Endothelial cell of hepatic sinusoid (primary cell): ENCODE data around the gene TNFRSF12A.

Experiments used
- in situ Hi-C: cut with HindIII; loops from 2 replicates; pipeline ENCODE4 v1.10.0; 2017; ENCODE audit warnings: low sequenced_read_pairs

TNFRSF12A gene

DNA sequence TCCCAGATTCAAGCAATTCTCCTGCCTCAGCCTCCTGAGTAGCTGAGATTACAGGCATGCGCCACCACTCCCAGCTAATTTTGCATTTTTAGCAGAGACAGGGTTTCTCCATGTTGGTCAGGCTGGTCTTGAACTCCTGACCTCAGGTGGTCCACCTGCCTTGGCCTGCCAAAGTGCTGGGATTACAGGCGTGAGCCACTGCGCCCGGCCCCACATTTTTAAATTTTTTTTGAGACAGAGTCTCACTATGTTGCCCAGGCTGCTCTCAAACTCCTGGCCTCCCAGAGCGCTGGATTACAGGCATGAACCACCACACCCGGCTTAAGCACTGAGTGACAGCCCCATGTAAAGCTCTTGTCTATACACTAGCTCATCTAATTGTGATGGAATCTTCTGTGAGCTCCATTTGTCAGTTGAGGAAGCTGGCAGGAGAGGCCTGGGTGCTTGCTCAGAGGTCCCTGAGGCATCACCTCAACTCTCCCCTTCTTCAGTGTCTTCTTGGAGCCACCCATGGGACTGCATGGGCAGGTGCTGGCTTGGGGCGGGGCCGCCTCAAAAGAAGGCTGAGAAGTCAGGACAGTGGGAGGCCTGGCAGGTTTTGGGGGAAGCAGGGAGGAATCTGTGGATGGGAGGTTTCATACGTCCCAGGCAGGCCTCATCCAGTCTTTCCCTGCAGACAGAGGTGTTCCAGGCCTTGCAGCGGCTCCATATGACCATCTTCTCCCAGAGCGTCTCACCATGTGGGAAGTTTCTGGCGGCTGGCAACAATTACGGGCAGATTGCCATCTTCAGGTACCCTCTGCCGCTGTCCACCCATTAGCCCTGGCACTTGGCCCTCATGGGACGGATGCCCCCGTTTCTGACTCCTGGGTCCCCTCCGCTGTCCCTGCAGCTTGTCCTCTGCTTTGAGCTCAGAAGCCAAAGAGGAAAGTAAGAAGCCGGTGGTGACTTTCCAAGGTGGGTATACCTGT lies 5.1 kb downstream of the TNFRSF12A start:
- in situ Hi-C loops = no loop called here

DNA sequence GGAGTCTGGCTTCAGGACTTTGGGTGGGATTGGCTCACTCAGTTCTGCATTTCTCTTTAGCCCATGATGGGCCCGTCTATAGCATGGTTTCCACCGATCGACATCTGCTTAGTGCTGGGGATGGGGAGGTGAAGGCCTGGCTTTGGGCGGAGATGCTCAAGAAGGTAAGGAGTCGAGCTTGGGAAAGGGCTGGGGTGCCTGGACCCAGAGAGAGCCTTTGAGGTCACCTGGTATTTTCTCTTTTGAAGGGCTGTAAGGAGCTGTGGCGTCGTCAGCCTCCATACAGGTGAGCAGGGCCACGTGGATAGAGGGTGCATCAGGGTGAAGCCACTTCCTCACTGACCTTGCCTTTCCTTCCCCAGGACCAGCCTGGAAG lies 5.8 kb downstream of the TNFRSF12A start:
- in situ Hi-C loops = no loop called here

DNA sequence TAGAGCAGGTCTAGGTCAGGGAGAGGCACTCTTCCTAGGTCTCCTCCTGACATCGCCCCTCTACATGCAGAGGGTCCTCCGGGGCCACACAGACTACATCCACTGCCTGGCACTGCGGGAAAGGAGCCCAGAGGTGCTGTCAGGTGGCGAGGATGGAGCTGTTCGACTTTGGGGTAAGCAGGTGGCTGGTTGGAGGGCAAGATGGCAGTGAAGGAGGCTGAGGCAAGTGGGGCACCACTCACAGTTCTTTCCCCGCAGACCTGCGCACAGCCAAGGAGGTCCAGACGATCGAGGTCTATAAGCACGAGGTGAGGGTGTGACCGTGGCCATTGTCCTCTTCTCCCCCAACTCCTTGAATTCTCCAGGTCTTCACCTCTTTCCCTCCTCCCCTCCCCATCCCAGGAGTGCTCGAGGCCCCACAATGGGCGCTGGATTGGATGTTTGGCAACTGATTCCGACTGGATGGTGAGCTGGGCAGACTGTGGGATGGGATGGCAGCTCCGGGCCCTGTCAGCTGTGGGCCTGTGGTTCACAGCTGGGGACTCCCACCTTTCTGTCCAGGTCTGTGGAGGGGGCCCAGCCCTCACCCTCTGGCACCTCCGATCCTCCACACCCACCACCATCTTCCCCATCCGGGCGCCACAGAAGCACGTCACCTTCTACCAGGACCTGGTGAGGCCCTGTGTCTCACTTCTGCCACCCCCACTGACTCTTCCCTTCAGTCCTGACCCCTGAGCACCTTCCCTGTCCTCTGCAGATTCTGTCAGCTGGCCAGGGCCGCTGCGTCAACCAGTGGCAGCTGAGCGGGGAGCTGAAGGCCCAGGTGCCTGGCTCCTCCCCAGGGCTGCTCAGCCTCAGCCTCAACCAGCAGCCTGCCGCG lies 6.7 kb downstream of the TNFRSF12A start:
- in situ Hi-C loops = no loop called here

DNA sequence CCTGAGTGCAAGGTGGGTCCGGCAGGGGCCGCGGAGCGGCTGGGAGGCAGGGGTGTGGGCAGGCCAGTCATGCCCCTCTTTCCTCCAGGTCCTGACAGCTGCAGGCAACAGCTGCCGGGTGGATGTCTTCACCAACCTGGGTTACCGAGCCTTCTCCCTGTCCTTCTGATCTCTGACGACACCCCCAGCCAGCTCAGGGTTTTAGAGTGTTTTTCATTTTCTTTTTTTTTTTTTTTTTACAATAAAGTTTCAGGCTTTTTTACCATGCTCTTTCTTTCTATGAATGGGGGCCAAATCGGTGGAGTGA lies 7.3 kb downstream of the TNFRSF12A start:
- in situ Hi-C loops = no loop called here

DNA sequence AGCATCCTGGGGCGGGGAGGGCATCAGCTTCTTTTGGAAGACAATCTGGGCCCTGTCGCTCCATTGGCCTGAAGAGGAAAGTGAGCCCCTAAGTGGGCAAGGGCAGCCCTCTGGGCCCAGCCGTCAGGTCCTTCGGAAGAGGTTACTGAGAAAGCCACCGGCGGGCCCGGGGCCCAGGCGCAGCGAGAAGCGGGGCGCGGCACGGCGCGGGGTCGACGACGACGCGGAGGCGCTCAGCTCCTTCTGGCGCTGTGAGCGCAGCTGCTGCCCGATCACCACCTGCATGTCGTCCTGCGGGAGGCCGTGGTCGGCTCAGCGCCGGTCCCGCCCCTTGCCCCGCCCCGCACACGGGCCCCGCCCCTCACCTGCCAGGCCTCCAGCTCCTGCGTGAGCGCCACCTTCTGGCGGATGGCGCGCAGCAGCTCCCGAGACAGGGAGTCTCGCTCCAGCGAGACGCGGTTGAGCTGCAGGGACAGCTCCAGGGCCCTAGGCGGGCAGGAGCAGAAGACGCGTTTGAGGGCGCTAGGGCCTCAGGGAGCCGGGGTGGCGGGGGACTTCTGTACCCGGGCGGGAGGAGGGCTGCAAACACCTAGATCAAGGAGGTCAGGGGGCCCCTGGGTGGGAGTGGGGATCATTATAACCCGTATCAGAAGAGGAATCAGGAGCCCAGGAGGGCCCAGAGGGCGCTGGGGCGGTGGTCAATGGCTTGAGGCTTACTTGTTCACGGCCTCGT lies 8.0 kb downstream of the TNFRSF12A start:
- in situ Hi-C loops = no loop called here

DNA sequence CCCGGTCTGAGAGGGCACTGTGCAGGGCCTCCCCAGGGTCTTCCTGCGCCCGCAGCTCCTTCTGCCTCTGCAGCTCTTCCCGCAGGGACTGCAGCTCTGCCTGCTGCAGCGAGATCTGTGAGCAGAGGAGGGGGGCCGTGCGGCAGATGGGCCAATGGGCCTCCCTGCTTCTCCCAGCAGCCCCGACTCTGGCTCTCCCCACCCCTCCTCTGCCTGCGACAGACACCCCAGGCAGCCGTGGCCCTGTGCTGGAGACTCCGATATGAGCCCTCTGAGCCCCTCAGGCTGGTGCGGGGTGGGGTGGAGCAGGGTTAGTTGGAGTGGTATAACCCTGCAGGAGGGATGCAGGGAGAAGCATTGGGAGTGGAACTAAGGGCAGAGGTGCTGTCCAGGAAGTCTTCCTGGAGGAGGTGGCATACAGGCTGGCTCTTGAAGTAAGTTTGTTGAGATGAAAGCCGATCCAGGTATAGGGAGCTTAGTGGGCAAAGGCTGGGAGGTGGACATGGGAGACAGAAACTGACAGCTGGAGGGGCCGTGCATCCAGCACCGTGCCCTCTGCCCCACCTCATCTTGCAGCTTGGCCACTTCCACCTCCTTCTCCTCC lies 8.7 kb downstream of the TNFRSF12A start:
- in situ Hi-C loops = no loop called here

DNA sequence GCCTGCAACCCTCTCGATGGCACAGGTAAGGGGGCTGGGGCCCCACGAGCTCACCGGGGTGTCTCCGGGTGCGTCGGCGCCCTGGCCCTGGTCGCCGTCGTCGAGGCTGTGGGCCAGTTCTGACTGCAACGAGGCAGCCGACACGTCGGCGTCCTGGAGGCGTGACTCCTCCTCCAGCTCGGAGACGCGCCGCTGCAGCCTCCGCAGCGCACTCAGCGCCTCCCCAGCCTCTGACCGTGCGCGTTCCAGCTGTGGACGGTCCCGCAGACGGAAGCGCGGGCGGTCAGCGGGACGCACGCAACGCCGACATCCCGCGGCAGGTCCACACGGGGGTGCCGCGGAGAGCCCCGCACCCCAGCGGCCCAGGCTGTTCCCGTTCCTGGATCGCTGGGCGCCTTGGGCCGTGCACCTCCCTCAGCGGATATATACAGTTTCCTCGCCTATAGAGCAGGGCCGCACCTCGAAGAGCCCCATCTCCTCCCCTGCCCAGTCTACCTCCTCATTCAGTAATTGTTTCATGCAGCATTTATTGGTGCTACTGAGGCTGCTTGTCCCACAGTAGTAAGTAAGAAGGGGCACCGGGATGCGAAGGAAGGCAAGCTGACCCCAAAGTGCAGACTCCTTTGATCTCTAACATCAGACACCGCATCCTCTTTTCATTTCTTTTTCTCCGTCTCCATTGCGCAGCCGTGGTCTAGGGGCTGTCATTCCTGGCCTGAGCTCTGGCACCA lies 9.5 kb downstream of the TNFRSF12A start:
- in situ Hi-C loops = no loop called here

DNA sequence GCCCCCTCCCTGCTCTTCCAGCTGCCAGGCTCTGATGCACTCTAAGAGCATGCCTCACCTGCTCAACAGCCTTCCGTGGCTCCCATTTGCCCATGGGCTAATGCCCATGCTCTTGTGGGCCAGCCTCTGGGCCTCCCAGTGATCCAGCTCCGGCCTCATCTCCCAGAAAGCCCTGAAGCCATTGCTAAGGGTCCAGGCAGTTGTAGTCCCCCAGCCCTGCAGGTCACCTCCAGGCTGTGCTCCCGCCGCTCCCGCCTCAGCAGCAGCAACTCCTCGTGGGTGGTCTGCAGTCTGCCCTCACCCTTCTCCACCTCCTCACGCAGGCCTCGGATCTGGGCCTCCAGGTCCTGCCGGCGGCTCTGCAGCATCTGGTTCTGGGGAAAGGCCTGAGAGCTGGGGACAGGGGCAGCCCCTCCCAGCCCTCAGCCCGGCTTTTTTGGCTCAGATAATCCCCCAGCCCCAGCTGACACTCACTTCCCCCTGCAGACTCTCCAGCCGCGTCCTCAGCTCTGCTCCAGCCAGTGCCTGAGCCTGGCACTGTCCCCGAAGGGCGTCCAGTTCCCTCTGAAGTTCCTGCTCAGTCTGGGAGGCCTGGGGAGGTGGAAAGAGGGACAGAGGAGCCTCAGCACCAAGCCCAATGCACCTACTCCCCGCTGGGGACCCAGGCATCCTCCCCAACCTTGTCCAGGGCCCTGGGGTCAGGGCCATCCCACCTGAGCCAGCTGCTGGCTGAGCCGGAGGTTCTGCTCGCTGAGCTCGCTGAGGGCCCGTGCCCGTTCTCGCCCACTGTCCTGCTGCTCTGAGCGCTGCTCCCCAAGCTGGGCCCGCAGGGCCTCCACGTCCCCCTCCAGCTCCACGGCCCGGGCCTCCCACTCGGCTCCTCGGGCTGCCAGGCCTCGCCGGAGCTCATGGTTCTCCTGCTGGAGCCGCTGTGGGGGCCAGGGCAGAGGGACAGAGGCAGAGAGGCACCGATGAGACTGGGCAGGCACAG lies 10.3 kb downstream of the TNFRSF12A start:
- in situ Hi-C loops = no loop called here

DNA sequence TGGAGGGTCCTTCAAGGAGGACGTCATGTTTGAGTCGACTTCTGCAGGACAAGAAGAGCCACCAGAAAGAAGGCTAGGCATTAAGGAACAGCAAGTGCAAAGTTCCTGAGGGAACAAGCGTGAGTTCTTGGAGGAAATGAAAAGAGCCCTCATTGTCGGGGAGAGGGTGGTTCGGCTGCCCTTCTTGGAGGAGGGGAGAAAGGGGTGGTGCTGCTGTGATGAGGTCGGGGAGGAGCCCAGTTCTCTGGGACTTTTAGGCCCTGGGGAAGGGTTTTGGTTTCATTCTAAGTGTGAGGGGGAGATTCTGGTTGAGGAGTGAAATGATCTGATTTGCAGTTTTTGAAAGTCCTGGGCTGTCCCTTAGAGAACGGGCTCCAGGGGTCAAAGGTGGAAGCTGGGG lies 12.5 kb downstream of the TNFRSF12A start:
- in situ Hi-C loops = no loop called here

DNA sequence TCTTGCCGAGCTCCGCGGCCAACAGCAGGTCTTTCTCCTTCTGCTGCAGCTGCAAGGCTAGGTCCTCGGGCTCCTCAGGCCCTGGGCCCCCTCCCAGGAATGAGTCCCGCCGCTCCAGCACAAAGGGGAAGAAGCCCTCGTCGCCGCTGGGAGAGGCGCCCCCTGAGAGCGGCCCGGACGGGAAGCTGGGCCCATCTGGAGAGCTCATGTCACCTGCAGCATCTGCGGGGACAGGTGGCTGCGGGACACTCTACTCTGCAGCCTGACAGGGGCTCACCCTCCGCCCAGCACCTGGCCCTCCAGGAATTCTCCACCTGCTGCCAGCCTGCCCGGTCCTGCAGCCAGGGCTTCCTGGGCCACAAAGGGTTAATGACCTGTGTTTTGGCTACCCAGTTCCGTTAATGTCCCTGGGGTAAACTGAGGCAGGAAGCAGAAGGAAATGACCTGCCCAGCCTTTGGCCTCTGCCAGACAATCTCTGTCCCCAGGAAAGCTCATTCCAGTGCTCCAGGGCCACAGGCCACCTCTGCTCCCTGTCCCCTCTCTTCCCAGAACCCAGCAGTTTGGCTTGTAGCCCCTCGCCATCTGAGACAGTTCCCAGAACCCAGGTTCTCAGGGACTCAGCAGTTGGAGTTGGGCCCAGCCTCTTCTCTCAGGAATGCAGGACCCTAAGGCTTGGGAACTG lies 15.3 kb downstream of the TNFRSF12A start:
- in situ Hi-C loops = no loop called here

DNA sequence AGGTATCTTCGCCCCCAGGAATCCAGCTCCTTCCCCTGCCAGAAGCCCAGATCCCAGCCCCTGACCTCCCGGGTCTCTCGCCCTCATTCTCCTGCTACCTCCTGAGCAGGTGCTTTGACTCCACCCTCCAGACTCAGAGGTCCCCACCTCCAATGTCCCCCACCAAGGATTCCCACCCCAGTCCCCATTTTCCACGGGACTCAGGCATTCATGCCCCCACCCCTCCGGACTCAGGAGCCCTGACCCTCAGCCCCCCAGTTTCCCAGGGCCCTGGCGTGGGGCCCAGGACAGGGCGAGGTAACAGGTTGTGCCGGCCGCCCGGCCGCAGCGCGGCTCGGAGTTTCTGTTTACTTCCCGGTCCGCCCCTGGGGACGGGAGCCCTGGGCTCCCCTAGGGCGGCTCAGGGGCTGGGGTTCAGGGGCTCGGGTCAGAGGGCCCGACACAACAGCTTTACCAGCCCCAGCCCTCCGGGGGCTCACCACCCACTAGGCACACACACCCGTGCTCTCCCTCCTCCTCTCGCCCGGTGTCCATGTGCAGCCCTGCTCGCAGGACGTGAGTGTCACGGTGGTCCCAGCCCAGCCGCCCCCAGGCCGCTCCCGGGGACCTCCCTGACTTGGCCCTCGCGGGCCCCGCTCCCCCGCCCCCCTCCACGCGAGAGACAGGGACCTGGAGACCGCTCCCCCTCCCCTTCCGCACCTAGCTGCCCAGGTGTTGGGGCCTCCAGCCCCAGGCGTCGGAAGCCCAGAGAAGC lies 16.0 kb downstream of the TNFRSF12A start:
- in situ Hi-C loops = no loop called here

DNA sequence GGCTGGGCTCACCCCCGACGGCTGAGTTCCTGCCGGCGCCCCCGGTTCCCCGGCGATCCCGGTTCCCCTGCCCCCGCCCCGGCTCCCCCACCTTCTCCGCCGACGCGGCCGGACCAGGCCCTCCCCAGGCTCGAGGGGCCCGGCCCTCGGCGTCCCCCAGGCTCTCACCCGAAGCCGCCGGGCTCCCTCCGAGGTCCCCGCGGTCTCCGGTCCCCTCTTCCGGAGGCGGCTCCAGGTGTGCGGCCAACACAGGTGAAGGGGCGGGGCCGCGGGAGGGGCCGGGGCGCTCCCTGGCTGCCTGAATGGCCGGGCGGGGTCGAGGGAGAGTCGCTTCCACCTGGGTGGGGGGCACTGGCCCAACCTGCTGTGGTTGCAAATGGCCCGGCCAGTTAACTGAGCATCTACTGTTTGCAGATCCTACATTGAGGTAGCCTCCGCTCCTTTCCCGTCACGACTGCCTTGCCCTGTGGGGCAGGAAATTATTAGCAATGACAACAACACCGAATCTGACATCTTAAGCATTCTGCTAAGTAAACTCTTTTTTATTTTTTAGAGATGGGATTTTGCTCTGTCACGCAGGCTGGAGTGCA lies 16.7 kb downstream of the TNFRSF12A start, which contains the start of gene BICDL2:
TSS of gene BICDL2 (minus strand) at position 219 of the 590 bp plus-strand sequence. CDS start 1,448 bp downstream, outside the sequence.
- in situ Hi-C loops = no loop called here

DNA sequence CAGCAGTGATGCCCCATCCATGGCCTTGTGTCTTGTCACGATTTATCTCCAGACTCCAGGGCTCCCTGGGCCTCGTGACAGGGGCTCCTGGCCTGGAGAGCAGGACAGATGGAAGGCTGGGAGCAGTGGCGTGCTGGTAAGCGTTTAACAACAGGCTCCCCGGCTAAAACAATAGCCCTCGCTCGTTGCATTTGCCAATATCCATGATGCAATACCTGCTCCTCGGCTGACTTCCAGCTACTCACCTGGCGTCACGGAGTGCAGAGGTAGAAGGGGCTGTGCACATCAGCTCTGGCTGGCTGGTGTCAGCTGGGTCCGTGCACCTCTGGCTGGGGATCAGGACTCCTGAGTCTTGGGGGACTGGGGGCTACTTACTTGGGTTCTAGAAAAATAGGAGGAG lies 18.1 kb downstream of the TNFRSF12A start:
- in situ Hi-C loops = no loop called here

DNA sequence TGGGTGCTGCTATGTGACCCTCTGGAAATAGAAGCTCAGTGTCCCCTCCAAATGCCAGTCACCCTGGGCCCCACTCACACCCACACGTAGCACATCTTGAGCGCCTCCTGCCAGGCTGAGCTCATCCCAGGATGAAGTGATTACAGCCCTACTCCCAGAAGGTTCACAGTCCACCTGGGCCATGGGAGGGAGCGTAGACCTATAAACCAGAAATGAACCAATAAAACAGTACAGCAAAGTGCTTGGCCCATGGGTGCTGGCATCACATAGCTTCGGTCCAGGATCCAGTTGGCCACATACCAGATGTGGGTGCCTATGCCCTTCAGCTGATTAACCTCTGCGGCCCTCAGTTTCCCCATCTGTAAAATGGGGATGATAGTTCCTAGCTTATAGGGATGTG lies 18.7 kb downstream of the TNFRSF12A start:
- in situ Hi-C loops = no loop called here

DNA sequence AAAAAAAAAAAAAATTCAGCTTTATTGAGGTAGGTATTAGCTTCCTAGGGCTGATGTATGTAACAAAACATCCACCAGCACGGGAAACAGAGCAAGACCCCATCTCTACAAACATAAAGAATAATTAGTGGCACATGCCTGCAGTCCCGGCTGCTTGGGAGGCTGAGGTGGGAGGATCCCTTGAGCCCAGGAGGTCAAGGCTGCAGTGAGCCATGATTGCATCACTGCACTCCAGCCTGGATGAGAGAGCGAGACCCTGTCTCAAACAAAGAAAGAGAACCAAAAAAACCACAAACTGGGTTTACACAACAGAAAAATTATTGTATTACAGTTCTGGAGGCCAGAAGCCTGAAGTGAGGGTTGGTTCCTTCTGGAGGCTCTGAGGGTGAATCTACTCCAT lies 22.2 kb downstream of the TNFRSF12A start:
- in situ Hi-C loops = no loop called here

DNA sequence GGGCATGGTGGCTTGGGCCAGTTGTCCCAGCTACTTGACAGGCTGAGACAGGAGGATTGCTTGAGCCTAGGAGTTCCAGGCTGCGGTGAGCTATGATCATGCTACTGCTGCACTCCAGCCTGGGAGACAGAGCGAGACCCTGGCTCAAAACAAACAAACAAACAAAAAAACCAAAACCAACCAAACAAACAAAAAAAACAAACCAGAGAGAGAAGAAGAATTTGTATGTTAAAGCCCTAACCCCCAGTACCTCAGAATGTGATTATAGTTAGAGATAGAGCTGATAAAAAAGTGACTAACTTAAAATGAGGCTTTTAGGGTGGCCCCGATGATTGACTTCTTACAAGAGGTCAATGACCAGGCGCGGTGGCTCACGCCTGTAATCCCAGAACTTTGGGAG lies 24.5 kb downstream of the TNFRSF12A start:
- in situ Hi-C loops = loop anchor here (5.0 kb wide), 2 partner anchors 53 to 108 kb away; partner anchors contain the start of gene ZSCAN10
